GM23248 (cell line): ENCODE measurements around the gene LAPTM5. TPM values are rescaled to one million over a fixed set of nuclear protein-coding genes. Genes with fewer than 3 reads are reported as not detected.
"Not testable (repeated sequence)": the region's sequence is repeated elsewhere in the genome, so short reads cannot be mapped to it uniquely, and the experiment has no call there.

Experiments
- DNase-seq: peaks from one replicate; pipeline ENCODE4 v3.0.0-alpha.2; 2015
- H2AFZ ChIP-seq: fragments of 200-600 bp; sonication (generic); 2 replicates; pipeline ENCODE4 v1.6.1; 2016; ENCODE audit warnings: antibody characterized with exemption
- H3F3A ChIP-seq: fragments of 200-600 bp; sonication (generic); 2 replicates; pipeline ENCODE4 v1.6.1; 2016; ENCODE audit warnings: mild to moderate bottlenecking, antibody characterized with exemption, mixed run types; ENCODE audit not compliant: insufficient read depth
- H3K27ac ChIP-seq: fragments of 200-600 bp; sonication (generic); 2 replicates; pipeline ENCODE4 v1.5.1; 2016; ENCODE audit warnings: mild to moderate bottlenecking
- H3K27me3 ChIP-seq: fragments of 200-600 bp; sonication (generic); replicated peaks from 2 replicates; pipeline ENCODE4 v1.6.1; 2016; ENCODE audit warnings: mild to moderate bottlenecking; ENCODE audit not compliant: insufficient read depth
- H3K36me3 ChIP-seq: fragments of 200-600 bp; sonication (generic); 2 replicates; pipeline ENCODE4 v1.6.1; 2016; ENCODE audit warnings: low read depth, mild to moderate bottlenecking
- H3K4me1 ChIP-seq: fragments of 200-600 bp; sonication (generic); 2 replicates; pipeline ENCODE4 v1.6.1; 2016; ENCODE audit warnings: mild to moderate bottlenecking; ENCODE audit not compliant: insufficient read depth
- H3K4me2 ChIP-seq: fragments of 200-600 bp; sonication (generic); one replicate; pipeline ENCODE4 v1.6.1; 2016; ENCODE audit warnings: mild to moderate bottlenecking; ENCODE audit not compliant: unreplicated experiment
- H3K4me3 ChIP-seq: fragments of 200-600 bp; sonication (generic); 2 replicates; pipeline ENCODE4 v1.5.1; 2016; ENCODE audit warnings: mild to moderate bottlenecking
- H3K79me2 ChIP-seq: fragments of 200-600 bp; sonication (generic); 2 replicates; pipeline ENCODE4 v1.6.1; 2016; ENCODE audit warnings: mild to moderate bottlenecking; ENCODE audit not compliant: insufficient read depth
- H3K9ac ChIP-seq: fragments of 200-600 bp; sonication (generic); 2 replicates; pipeline ENCODE4 v1.6.1; 2016; ENCODE audit warnings: mild to moderate bottlenecking
- H3K9me2 ChIP-seq: fragments of 200-600 bp; sonication (generic); 2 replicates; pipeline ENCODE4 v1.6.1; 2016; ENCODE audit warnings: mixed run types, mild to moderate bottlenecking, moderate library complexity; ENCODE audit not compliant: insufficient read depth
- H3K9me3 ChIP-seq: fragments of 200-600 bp; sonication (generic); one replicate; pipeline ENCODE4 v1.6.1; 2017; ENCODE audit warnings: low read depth
- H4K20me1 ChIP-seq: fragments of 200-600 bp; sonication (generic); 2 replicates; pipeline ENCODE4 v1.6.0; 2016; ENCODE audit not compliant: insufficient read depth
- EZH2 ChIP-seq: fragments of 200-600 bp; sonication (generic); IDR thresholded peaks from 2 replicates; pipeline ENCODE4 v1.6.1; 2018; ENCODE audit warnings: antibody characterized with exemption, mild to moderate bottlenecking; ENCODE audit not compliant: insufficient read depth, poor library complexity, severe bottlenecking
- EZH2phosphoT487 ChIP-seq: fragments of 200-600 bp; sonication (generic); IDR thresholded peaks from 2 replicates; pipeline ENCODE4 v1.6.1; 2018; ENCODE audit warnings: antibody characterized with exemption, moderate library complexity, mild to moderate bottlenecking, low read depth; ENCODE audit not compliant: insufficient read depth
- WGBS, 2 experiments: methylation state at CpG; one replicate each; pipeline ENCODE4 v1.1.6; 2015 to 2017; ENCODE audit warnings: low lambda C conversion rate in 2 of 2, low coverage in 1 of 2; ENCODE audit errors: missing lambda C conversion rate in 2 of 2; 5-methylcytosine and 5-hydroxymethylcytosine counted together
- in situ Hi-C: fragments of 300-500 bp; cut with MboI; formaldehyde crosslinking; loops from 2 replicates; pipeline ENCODE4 v1.15.0; 2020
- polyA plus RNA-seq: library from polyadenylated mRNA; unstranded; fragments of >200 nt; fragmentation: Nextera tagmentation; extraction: Ambion mirVana; gene quantifications from 2 replicates; pipeline ENCODE4 v1.2.1, GENCODE V29; 2016
- total RNA-seq: library from RNA; depleted of rRNA; stranded (reverse); fragments of >200 nt; shearing (Covaris generic); gene quantifications from 2 replicates; pipeline ENCODE4 v1.2.3, GENCODE V29; 2014

LAPTM5 gene
- total and polyA plus RNA-seq, 2 experiments from 2014 or later, result 0.36 TPM; not detected in 1

- Histone ChIP-seq H3F3A (no peaks in the 10 kb centered on the region), H3K4me3 (no peak overlapping the region), H3K4me1 (no peaks in the 10 kb centered on the region), H2AFZ (no peak overlapping the region), H4K20me1 (no peaks in the 10 kb centered on the region), H3K9me3 (no peaks in the 10 kb centered on the region), H3K9ac (no peak overlapping the region), H3K27ac (no peak overlapping the region), H3K36me3 (no peaks in the 10 kb centered on the region), H3K27me3 (peaks cover 9% of the 10 kb centered on the region), H3K79me2 (no peaks in the 10 kb centered on the region), H3K4me2 (no peak overlapping the region), H3K9me2 (no peaks in the 10 kb centered on the region)
- 75 to 78% methylated on average over 10 of the region's 10 CpGs for WGBS, 2 experiments
- TF ChIP-seq EZH2phosphoT487, result no peak
- no peak for TF ChIP-seq EZH2
- no peak for DNase-seq
- in situ Hi-C loops, result no loop called here
These were observed 12.6 kb upstream of the LAPTM5 start for GRCh38 chr1:30770150-30770549.

- H3K4me3 ChIP-seq, result no peak overlapping the region
- H3K4me1 ChIP-seq, result no peaks in the 10 kb centered on the region
- H3K9ac ChIP-seq, result no peak overlapping the region
- no peaks in the 10 kb centered on the region for H4K20me1 ChIP-seq
- no peak for DNase-seq
- H3K9me3 ChIP-seq, result no peaks in the 10 kb centered on the region
- H3K9me2 ChIP-seq, result no peaks in the 10 kb centered on the region
- no peak overlapping the region for H3K27ac ChIP-seq
- H3K4me2 ChIP-seq, result no peak overlapping the region
- H3K79me2 ChIP-seq, result no peaks in the 10 kb centered on the region
- no peak overlapping the region for H2AFZ ChIP-seq
- in situ Hi-C loops, result no loop called here
- H3K27me3 ChIP-seq, result peaks cover 9% of the 10 kb centered on the region
- 74 to 76% methylated on average over 15 to 20 of the region's 20 CpGs for WGBS, 2 experiments
- no peaks in the 10 kb centered on the region for H3K36me3 ChIP-seq
- TF ChIP-seq EZH2 (no peak), EZH2phosphoT487 (no peak)
- no peaks in the 10 kb centered on the region for H3F3A ChIP-seq
These were observed 11.5 kb upstream of the LAPTM5 start for GRCh38 chr1:30768830-30769718.

- no peaks in the 10 kb centered on the region for H3K9me2 ChIP-seq
- DNase-seq, result no peak
- H3K4me2 ChIP-seq, result no peak overlapping the region
- no peaks in the 10 kb centered on the region for H3F3A ChIP-seq
- no peaks in the 10 kb centered on the region for H3K4me1 ChIP-seq
- H3K4me3 ChIP-seq, result no peak overlapping the region
- in situ Hi-C loops, result no loop called here
- 79% methylated on average over 9 of the region's 9 CpGs for WGBS, 2 experiments
- H2AFZ ChIP-seq, result no peak overlapping the region
- H3K9ac ChIP-seq, result no peak overlapping the region
- H3K79me2 ChIP-seq, result no peaks in the 10 kb centered on the region
- H3K36me3 ChIP-seq, result no peaks in the 10 kb centered on the region
- peaks cover 5% of the 10 kb centered on the region; the same call in 1 of the 2 replicates for H3K27me3 ChIP-seq
- H3K27ac ChIP-seq, result no peak overlapping the region
- H4K20me1 ChIP-seq, result no peaks in the 10 kb centered on the region
- H3K9me3 ChIP-seq, result no peaks in the 10 kb centered on the region
- TF ChIP-seq EZH2phosphoT487 (no peak), EZH2 (no peak)
These were observed 10.7 kb upstream of the LAPTM5 start for GRCh38 chr1:30768159-30768829.

- H3K4me3 ChIP-seq, H3K9ac ChIP-seq, H3F3A ChIP-seq, H3K4me2 ChIP-seq, H4K20me1 ChIP-seq, H3K4me1 ChIP-seq, DNase-seq, H3K9me2 ChIP-seq, H3K27ac ChIP-seq, in situ Hi-C loops, H3K27me3 ChIP-seq, H3K36me3 ChIP-seq, H2AFZ ChIP-seq, H3K9me3 ChIP-seq, H3K79me2 ChIP-seq: not testable (repeated sequence)
- WGBS, 2 experiments, result 82 to 83% methylated on average over 8 of the region's 8 CpGs
These were observed 9.4 kb upstream of the LAPTM5 start for GRCh38 chr1:30766948-30767347.
